GM12878 (cell line): ENCODE measurements around the gene PREX1. TPM values are rescaled to one million over a fixed set of nuclear protein-coding genes. Genes with fewer than 3 reads are reported as not detected.

Source experiments
- BRCA1 ChIP-seq: IDR thresholded peaks from 2 replicates; pipeline ENCODE4 v1.6.1; 2011; ENCODE audit warnings: low read depth, low read length, improper control_type of control experiment
- CREB1 ChIP-seq: IDR thresholded peaks from 2 replicates; pipeline ENCODE4 v1.6.1; 2012; ENCODE audit warnings: low read depth, mild to moderate bottlenecking, inconsistent platforms
- EED ChIP-seq: sonication (generic); IDR thresholded peaks from 2 replicates; pipeline ENCODE4 v1.6.1; 2016; ENCODE audit warnings: antibody characterized with exemption, low read depth
- EP300 ChIP-seq, 2 experiments: fragments of 150-350 bp in 1 of 2; IDR thresholded peaks; 2 replicates each; pipeline ENCODE4 v1.6.1; 2011 to 2012; ENCODE audit warnings: low read depth in 2 of 2, low read length in 2 of 2, borderline replicate concordance in 1 of 2, improper control_type of control experiment in 1 of 2, inconsistent platforms in 1 of 2; ENCODE audit not compliant: control insufficient read depth in 1 of 2
- FOS ChIP-seq: IDR thresholded peaks from 3 replicates; pipeline ENCODE4 v1.6.1; 2011; ENCODE audit warnings: borderline replicate concordance; ENCODE audit not compliant: insufficient read length; ENCODE audit errors: extremely low read depth
- JUNB ChIP-seq: IDR thresholded peaks from 2 replicates; pipeline ENCODE4 v1.6.1; 2016; ENCODE audit warnings: antibody characterized with exemption, mild to moderate bottlenecking
- MEF2B ChIP-seq: fragments of 450-650 bp; IDR thresholded peaks from 2 replicates; pipeline ENCODE4 v1.6.1; 2018; ENCODE audit warnings: mild to moderate bottlenecking, moderate library complexity; ENCODE audit not compliant: partially characterized antibody, poor library complexity, severe bottlenecking
- MXI1 ChIP-seq: fragments of 150-350 bp; IDR thresholded peaks from 2 replicates; pipeline ENCODE4 v1.6.1; 2011; ENCODE audit warnings: low read depth, mild to moderate bottlenecking, inconsistent platforms, low read length, improper control_type of control experiment
- NR2C1 ChIP-seq: fragments of 450-650 bp; IDR thresholded peaks from 2 replicates; pipeline ENCODE4 v1.6.1; 2017; ENCODE audit warnings: antibody characterized with exemption, mild to moderate bottlenecking, moderate library complexity
- POLR2A ChIP-seq: IDR thresholded peaks from 2 replicates; pipeline ENCODE4 v1.6.1; 2011; ENCODE audit warnings: low read depth, mild to moderate bottlenecking, low read length
- RAD21 ChIP-seq: IDR thresholded peaks from 2 replicates; pipeline ENCODE4 v1.6.1; 2011; ENCODE audit warnings: mild to moderate bottlenecking, low read depth, low read length, moderate library complexity; ENCODE audit not compliant: insufficient read depth
- RCOR1 ChIP-seq: conservative IDR thresholded peaks from 2 replicates; pipeline ENCODE4 v1.6.1; 2012; ENCODE audit warnings: low read depth, low read length, improper control_type of control experiment
- RELA ChIP-seq: fragments of 450-650 bp; IDR thresholded peaks from 2 replicates; pipeline ENCODE4 v1.8.0; 2014; ENCODE audit warnings: borderline replicate concordance; ENCODE audit not compliant: partially characterized antibody
- SMARCA5 ChIP-seq: fragments of 450-650 bp; IDR thresholded peaks from 2 replicates; pipeline ENCODE4 v1.6.1; 2017; ENCODE audit warnings: mild to moderate bottlenecking
- STAT3 ChIP-seq: IDR thresholded peaks from 2 replicates; pipeline ENCODE4 v1.6.1; 2011; ENCODE audit warnings: low read depth, low read length, improper control_type of control experiment
- TARDBP ChIP-seq: IDR thresholded peaks from 2 replicates; pipeline ENCODE4 v1.6.1; 2016; ENCODE audit warnings: borderline replicate concordance
- TCF3 ChIP-seq: IDR thresholded peaks from 2 replicates; pipeline ENCODE4 v1.6.1; 2012; ENCODE audit warnings: low read depth, mild to moderate bottlenecking, low read length, borderline replicate concordance; ENCODE audit not compliant: insufficient read depth
- YY1 ChIP-seq: IDR thresholded peaks from 2 replicates; pipeline ENCODE4 v1.6.1; 2011; ENCODE audit warnings: low read depth, mild to moderate bottlenecking, low read length
- ZNF622 ChIP-seq: fragments of 450-650 bp; IDR thresholded peaks from 2 replicates; pipeline ENCODE4 v1.6.1; 2017; ENCODE audit warnings: mild to moderate bottlenecking, inconsistent platforms
- polyA plus RNA-seq, 11 experiments: library from polyadenylated mRNA; depleted of rRNA in 4 of 11; unstranded in 6 of 11; stranded (reverse) in 5 of 11; fragments of >200 nt; fragmentation: Nextera tagmentation in 4 of 11; fragmentation: Illumina TruSeq in 1 of 11; extraction: Ambion mirVana in 4 of 11; extraction: Trizol in 1 of 11; gene quantifications; 1 replicate in 1 of 11; 2 replicates in 10 of 11; pipeline versions ENCODE4 v1.2.1 to v1.2.3, GENCODE V29; 2011 to 2016; ENCODE audit warnings: inconsistent platforms in 2 of 11, missing spikeins in 2 of 11, low read depth in 1 of 11
- total RNA-seq, 4 experiments: library from RNA; depleted of rRNA in 3 of 4; stranded (reverse); fragments of >200 nt in 3 of 4; fragmentation: Illumina TruSeq in 1 of 4; extraction: Trizol in 1 of 4; gene quantifications; 2 replicates each; pipeline versions ENCODE4 v1.2.1 to v1.2.3, GENCODE V29; 2013 to 2021
- TF ChIP-seq, protein P1 (sequence below): fragments of 450-650 bp; formaldehyde crosslinking; IDR thresholded peaks from 2 replicates; pipeline ENCODE4 v1.5.0; 2022; ENCODE audit warnings: mild to moderate bottlenecking, missing genetic modification characterization
- TF ChIP-seq, protein P2 (sequence below): fragments of 450-650 bp; IDR thresholded peaks from 2 replicates; pipeline ENCODE4 v1.6.1; 2017; ENCODE audit warnings: low read depth, mild to moderate bottlenecking, moderate library complexity
- TF ChIP-seq, protein P3 (sequence below): fragments of 450-650 bp; IDR thresholded peaks from 2 replicates; pipeline ENCODE4 v1.6.1; 2017; ENCODE audit warnings: mild to moderate bottlenecking, low read depth, inconsistent platforms; ENCODE audit not compliant: poor library complexity, severe bottlenecking

The PREX1 gene
- total and polyA plus RNA-seq, 10 of the 15 experiments (the other 5 are each of a cell fraction or from before 2014, with no cell fraction given), result 2.6 to 114 (median 38.9) TPM

DNA sequence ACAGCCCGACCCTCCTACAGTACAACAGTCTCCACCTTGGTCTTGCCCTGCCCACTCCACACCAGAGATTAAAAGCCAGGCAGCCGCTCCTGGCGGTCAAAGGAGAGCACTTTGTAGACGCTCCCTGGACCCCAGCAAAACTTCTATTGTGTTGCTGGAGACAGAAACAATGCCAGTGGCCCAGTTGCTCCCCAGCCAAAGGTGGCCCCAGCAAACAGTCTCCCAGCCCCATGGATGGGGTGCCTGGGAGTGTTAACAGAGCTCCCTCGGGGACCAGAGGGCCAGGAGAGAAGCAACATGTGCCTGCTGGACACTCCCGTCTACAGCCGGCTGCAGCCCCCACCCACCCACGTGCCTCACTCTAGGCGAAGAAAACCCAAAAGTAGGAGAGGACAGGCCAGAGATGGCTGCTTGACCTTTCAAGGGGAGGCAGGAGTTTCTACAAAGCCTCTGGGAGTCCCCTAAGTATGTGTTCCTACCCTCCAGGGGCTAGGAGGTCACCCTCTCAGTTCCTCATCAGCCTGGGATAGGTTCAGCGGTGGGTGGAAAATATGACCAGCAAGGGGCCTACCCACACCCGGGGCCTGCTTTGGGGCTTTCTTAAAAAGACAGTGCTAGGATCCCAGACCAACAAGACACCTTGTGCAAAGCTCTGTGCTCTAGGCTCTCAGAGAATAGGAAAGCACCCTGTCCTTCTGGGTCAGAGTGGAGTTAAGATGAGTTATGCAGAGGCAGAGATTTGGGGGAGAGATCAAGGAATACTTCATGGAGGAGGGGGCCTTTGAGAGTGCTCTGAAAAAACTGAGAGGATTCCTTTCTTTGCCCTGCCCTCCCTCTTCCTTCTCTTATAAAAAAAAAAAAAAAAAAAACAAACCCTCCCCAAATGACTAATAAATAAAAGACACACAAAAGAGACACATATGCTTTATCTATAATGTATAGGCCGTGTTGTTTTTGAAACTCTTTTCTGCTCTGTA lies 19.0 kb upstream of the PREX1 start (continued):
- TF ChIP-seq, protein P1, sequence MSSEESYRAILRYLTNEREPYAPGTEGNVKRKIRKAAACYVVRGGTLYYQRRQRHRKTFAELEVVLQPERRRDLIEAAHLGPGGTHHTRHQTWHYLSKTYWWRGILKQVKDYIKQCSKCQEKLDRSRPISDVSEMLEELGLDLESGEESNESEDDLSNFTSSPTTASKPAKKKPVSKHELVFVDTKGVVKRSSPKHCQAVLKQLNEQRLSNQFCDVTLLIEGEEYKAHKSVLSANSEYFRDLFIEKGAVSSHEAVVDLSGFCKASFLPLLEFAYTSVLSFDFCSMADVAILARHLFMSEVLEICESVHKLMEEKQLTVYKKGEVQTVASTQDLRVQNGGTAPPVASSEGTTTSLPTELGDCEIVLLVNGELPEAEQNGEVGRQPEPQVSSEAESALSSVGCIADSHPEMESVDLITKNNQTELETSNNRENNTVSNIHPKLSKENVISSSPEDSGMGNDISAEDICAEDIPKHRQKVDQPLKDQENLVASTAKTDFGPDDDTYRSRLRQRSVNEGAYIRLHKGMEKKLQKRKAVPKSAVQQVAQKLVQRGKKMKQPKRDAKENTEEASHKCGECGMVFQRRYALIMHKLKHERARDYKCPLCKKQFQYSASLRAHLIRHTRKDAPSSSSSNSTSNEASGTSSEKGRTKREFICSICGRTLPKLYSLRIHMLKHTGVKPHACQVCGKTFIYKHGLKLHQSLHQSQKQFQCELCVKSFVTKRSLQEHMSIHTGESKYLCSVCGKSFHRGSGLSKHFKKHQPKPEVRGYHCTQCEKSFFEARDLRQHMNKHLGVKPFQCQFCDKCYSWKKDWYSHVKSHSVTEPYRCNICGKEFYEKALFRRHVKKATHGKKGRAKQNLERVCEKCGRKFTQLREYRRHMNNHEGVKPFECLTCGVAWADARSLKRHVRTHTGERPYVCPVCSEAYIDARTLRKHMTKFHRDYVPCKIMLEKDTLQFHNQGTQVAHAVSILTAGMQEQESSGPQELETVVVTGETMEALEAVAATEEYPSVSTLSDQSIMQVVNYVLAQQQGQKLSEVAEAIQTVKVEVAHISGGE (CRISPR knock-in tag), result no peak
- TF ChIP-seq, protein P2, sequence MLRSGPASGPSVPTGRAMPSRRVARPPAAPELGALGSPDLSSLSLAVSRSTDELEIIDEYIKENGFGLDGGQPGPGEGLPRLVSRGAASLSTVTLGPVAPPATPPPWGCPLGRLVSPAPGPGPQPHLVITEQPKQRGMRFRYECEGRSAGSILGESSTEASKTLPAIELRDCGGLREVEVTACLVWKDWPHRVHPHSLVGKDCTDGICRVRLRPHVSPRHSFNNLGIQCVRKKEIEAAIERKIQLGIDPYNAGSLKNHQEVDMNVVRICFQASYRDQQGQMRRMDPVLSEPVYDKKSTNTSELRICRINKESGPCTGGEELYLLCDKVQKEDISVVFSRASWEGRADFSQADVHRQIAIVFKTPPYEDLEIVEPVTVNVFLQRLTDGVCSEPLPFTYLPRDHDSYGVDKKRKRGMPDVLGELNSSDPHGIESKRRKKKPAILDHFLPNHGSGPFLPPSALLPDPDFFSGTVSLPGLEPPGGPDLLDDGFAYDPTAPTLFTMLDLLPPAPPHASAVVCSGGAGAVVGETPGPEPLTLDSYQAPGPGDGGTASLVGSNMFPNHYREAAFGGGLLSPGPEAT, result peak; percentile 99
- 0 out of 2 replicates have a peak, but pooled peaks have one; percentile 72 for TF ChIP-seq RCOR1
- no peak for TF ChIP-seq TCF3
- TF ChIP-seq EP300 (IDR thresholded peaks at IDR 0.05; ENCODE audit: borderline replicate concordance in 1 of 2, control insufficient read depth in 1 of 2, low read depth in 2 of 2, low read length in 2 of 2), result peak; percentile 92 to 97
- TF ChIP-seq FOS, result no peak
- no peak for TF ChIP-seq RAD21
- peak; percentile 81 for TF ChIP-seq YY1
- TF ChIP-seq CREB1, result peak; percentile 90
- peak; percentile 83 for TF ChIP-seq SMARCA5
- TF ChIP-seq, protein P3, sequence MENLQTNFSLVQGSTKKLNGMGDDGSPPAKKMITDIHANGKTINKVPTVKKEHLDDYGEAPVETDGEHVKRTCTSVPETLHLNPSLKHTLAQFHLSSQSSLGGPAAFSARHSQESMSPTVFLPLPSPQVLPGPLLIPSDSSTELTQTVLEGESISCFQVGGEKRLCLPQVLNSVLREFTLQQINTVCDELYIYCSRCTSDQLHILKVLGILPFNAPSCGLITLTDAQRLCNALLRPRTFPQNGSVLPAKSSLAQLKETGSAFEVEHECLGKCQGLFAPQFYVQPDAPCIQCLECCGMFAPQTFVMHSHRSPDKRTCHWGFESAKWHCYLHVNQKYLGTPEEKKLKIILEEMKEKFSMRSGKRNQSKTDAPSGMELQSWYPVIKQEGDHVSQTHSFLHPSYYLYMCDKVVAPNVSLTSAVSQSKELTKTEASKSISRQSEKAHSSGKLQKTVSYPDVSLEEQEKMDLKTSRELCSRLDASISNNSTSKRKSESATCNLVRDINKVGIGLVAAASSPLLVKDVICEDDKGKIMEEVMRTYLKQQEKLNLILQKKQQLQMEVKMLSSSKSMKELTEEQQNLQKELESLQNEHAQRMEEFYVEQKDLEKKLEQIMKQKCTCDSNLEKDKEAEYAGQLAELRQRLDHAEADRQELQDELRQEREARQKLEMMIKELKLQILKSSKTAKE, result peak; percentile 72
- TF ChIP-seq MEF2B, result peak; percentile 94
- no peak for TF ChIP-seq BRCA1
- TF ChIP-seq ZNF622, result no peak
- peak; percentile 49; the same call in 1 of the 2 replicates for TF ChIP-seq POLR2A
- TF ChIP-seq JUNB, result peak; percentile 95
- TF ChIP-seq RELA, result peak; percentile 94
- no peak; the same call in 1 of the 2 replicates for TF ChIP-seq TARDBP
- TF ChIP-seq STAT3, result 0 out of 2 replicates have a peak, but pooled peaks have one; percentile 43
- TF ChIP-seq MXI1, result peak; percentile 58; the same call in 1 of the 2 replicates
- peak; percentile 76 for TF ChIP-seq NR2C1
- peak; percentile 99 for TF ChIP-seq EED
